DOHH2 (cell line): ENCODE results near the gene PLB1.

Experiments used
- H3F3A ChIP-seq: fragments of 200-600 bp; sonication (generic), shearing (Covaris generic); 2 replicates; pipeline ENCODE4 v1.6.0; 2016; ENCODE audit warnings: antibody characterized with exemption, mild to moderate bottlenecking; ENCODE audit not compliant: control insufficient read depth, insufficient read depth
- H3K27ac ChIP-seq: fragments of 200-600 bp; sonication (generic); 2 replicates; pipeline ENCODE4 v1.5.1; 2014; ENCODE audit warnings: low read depth, mild to moderate bottlenecking, low read length, moderate library complexity
- H3K27me3 ChIP-seq: fragments of 200-600 bp; sonication (generic); 2 replicates; pipeline ENCODE4 v1.6.1; 2014; ENCODE audit warnings: mild to moderate bottlenecking, low read length, mixed read lengths; ENCODE audit not compliant: control insufficient read depth
- H3K36me3 ChIP-seq: fragments of 200-600 bp; sonication (generic); 2 replicates; pipeline ENCODE4 v1.6.1; 2014; ENCODE audit warnings: mild to moderate bottlenecking, low read length, moderate library complexity, mixed read lengths; ENCODE audit not compliant: control insufficient read depth
- H3K4me1 ChIP-seq: fragments of 200-600 bp; sonication (generic); 2 replicates; pipeline ENCODE4 v1.6.1; 2014; ENCODE audit warnings: mild to moderate bottlenecking, low read length, mixed read lengths; ENCODE audit not compliant: control insufficient read depth
- H3K4me2 ChIP-seq: fragments of 200-600 bp; sonication (generic); 2 replicates; pipeline ENCODE4 v1.6.0; 2014; ENCODE audit warnings: mild to moderate bottlenecking, low read length, moderate library complexity
- H3K4me3 ChIP-seq: fragments of 200-600 bp; sonication (generic); 2 replicates; pipeline ENCODE4 v1.5.1; 2014; ENCODE audit warnings: mild to moderate bottlenecking, low read length, mixed read lengths
- H3K79me2 ChIP-seq: fragments of 200-600 bp; sonication (generic); 2 replicates; pipeline ENCODE4 v1.6.1; 2014; ENCODE audit warnings: mild to moderate bottlenecking, low read length, mixed read lengths; ENCODE audit not compliant: control insufficient read depth
- H3K9me2 ChIP-seq: fragments of 200-600 bp; sonication (generic); replicated peaks from 2 replicates; pipeline ENCODE4 v1.6.1; 2014; ENCODE audit warnings: mild to moderate bottlenecking, low read length, mixed read lengths; ENCODE audit not compliant: control insufficient read depth
- H3K9me3 ChIP-seq: fragments of 200-600 bp; sonication (generic); 2 replicates; pipeline ENCODE4 v1.6.1; 2014; ENCODE audit warnings: antibody characterized with exemption, low read length, mixed read lengths; ENCODE audit not compliant: control insufficient read depth, insufficient read depth
- H4K20me1 ChIP-seq: fragments of 200-600 bp; sonication (generic); 2 replicates; pipeline ENCODE4 v1.6.0; 2014; ENCODE audit warnings: low read depth, mild to moderate bottlenecking, antibody characterized with exemption, low read length, moderate library complexity; ENCODE audit not compliant: control insufficient read depth, insufficient read depth
- CTCF ChIP-seq: fragments of 200-600 bp; sonication (generic); IDR thresholded peaks from one replicate; pipeline ENCODE4 v1.5.1; 2014; ENCODE audit warnings: antibody characterized with exemption, mild to moderate bottlenecking, low read depth, low read length; ENCODE audit not compliant: poor library complexity, severe bottlenecking
- EZH2phosphoT487 ChIP-seq: fragments of 200-600 bp; sonication (generic); IDR thresholded peaks from 2 replicates; pipeline ENCODE4 v1.6.1; 2017; ENCODE audit warnings: borderline replicate concordance, mild to moderate bottlenecking, antibody characterized with exemption, low read length, moderate library complexity, mixed read lengths

The PLB1 gene

DNA sequence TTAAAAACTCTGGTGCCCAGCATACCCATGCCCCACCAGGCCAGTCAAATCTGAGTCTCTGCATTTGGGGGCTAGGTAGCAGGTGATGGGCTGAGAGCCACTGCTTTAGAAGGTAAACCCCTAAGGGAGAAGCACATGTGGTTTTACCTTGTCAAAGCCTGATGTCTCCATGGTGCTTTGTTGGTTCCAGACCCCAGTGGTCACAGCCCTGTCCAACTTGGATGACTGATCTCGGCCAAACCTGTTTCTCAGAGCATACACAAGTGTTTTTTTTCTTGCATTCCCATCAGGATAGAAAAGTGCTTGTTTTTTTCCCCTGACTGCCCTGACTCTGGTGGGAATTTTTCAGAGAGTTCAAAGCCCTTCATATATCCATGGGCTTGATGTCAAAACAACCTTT, 13.5 kb downstream of the PLB1 start:
- no peaks in the 10 kb centered on the region for H3K36me3 ChIP-seq
- H3K4me2 ChIP-seq = no peak overlapping the region
- no peaks in the 10 kb centered on the region for H3K9me2 ChIP-seq
- peaks cover 12% of the 10 kb centered on the region for H3K27me3 ChIP-seq
- H3K27ac ChIP-seq = no peak overlapping the region
- no peaks in the 10 kb centered on the region for H3F3A ChIP-seq
- H3K9me3 ChIP-seq = no peaks in the 10 kb centered on the region
- TF ChIP-seq CTCF (no peak), EZH2phosphoT487 (no peak)
- H3K4me3 ChIP-seq = no peak overlapping the region
- H3K4me1 ChIP-seq = no peaks in the 10 kb centered on the region
- no peaks in the 10 kb centered on the region for H3K79me2 ChIP-seq
- H4K20me1 ChIP-seq = no peaks in the 10 kb centered on the region

GRCh38 chr2:28510184-28510583, 14.3 kb downstream of the PLB1 start:
- Histone ChIP-seq H3K9me2 (no peaks in the 10 kb centered on the region), H3K27me3 (peaks cover 12% of the 10 kb centered on the region), H3K9me3 (no peaks in the 10 kb centered on the region), H3K36me3 (no peaks in the 10 kb centered on the region), H3K4me1 (no peaks in the 10 kb centered on the region), H3K79me2 (no peaks in the 10 kb centered on the region), H3K27ac (no peak overlapping the region), H3F3A (no peaks in the 10 kb centered on the region), H4K20me1 (no peaks in the 10 kb centered on the region), H3K4me2 (no peak overlapping the region), H3K4me3 (no peak overlapping the region)
- TF ChIP-seq EZH2phosphoT487 (no peak), CTCF (no peak)

DNA sequence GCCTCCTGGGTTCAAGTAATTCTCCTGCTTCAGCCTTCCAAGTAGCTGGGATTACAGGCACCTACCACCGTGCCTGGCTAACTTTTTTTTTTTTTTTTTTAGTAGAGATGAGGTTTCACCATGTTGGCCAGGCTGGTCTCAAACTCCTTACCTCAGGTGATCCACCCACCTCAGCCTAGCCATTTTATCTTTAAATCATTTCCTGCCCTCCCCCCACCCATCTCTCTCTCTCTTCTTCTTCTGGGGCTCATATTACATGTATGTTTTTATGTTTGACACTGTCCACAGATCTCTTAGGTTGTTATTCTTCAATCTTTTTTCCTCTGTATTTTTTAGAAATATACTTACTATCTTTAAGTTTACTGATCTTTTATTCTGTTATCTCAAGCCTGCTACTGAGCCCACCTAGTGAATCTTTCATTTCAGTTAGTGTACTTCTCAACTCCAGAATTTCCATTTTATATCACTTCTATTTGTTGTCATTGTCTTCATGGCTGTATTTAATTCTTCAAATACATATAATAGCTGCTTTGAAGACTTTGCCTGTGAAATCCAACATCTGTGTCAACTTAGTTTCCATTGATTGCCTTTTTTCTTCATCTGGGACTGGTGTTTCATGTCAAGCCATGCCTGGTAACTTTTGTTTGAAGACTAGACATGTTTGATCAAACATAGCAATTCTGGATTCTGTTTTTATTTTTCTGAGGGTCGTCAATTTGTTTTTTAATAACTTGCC, 16.2 kb downstream of the PLB1 start:
- no peaks in the 10 kb centered on the region for H3K36me3 ChIP-seq
- no peaks in the 10 kb centered on the region for H3K9me2 ChIP-seq
- no peak overlapping the region for H3K27ac ChIP-seq
- H4K20me1 ChIP-seq = no peaks in the 10 kb centered on the region
- H3K4me1 ChIP-seq = no peaks in the 10 kb centered on the region
- H3K4me3 ChIP-seq = no peak overlapping the region
- H3K79me2 ChIP-seq = no peaks in the 10 kb centered on the region
- no peaks in the 10 kb centered on the region for H3K9me3 ChIP-seq
- TF ChIP-seq CTCF = no peak
- TF ChIP-seq EZH2phosphoT487 = no peak
- H3K27me3 ChIP-seq = peaks cover 4% of the 10 kb centered on the region
- H3F3A ChIP-seq = no peaks in the 10 kb centered on the region
- no peak overlapping the region for H3K4me2 ChIP-seq
